Amygdala (tissue), 56 donors: ENCODE results near the gene SPATA12.

ENCODE experiments used
- DNase-seq, 56 donors: peaks; one replicate each; lab custom pipeline; 2025; lab: John Stamatoyannopoulos, UW

The SPATA12 gene

DNA sequence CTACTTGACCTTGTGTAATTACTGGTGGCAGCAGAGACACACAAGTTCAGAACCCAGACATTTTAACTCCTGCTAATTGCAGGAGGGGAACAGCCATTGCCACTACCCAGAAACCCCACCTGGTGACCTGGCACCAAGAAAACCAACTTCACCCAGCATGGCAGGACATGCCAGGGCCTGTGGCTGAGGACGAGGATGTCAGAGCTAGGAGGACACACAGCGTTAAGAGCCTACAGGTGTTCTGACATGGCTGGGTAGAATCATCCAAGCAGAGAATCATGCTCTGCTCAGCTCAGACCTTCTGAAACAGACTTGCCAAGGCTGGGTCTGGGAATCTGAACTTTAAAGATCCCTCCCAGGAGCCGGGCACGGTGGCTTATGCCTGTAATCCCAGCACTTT lies 11.7 kb upstream of the SPATA12 start:
- DNase-seq, result no peak

DNA sequence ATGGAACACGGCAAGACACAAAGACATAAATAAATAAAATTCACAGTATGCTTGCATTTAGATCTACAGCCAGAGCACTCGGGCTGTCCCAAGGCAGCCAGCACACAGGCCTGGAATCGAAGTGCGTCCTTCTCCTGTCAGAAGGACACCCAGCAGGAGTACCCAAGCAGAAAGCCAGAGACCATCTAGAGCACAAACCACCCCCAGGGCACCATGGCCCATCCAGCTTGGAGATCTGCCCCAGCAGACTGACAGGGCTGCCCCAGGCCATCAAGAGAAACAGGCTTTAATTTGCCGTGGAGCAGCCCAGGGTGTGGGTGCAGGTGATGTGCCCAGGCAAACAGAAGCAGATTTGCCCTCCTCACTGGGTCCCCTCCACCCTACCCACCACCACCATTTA lies 7.8 kb upstream of the SPATA12 start:
- no peak for DNase-seq

DNA sequence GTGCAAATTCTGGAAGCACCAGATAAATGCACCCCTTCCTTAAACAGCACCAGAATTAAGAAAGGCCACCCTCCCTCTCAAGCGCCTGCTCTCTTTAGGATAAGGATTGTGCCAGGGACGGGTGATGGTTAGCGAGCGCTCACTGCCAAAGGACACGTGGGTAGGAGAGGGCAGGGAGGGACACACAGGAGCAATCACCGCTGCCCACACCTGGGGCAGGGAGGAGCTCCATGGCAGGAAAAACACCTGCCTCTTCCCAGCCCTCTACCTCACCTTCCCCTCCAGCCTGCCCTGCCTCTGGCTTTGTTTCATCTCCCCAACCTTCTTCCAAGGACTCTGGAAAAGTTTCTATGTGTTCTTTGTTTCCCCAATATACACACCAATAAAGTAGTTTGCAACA lies 7.3 kb upstream of the SPATA12 start:
- no peak for DNase-seq

DNA sequence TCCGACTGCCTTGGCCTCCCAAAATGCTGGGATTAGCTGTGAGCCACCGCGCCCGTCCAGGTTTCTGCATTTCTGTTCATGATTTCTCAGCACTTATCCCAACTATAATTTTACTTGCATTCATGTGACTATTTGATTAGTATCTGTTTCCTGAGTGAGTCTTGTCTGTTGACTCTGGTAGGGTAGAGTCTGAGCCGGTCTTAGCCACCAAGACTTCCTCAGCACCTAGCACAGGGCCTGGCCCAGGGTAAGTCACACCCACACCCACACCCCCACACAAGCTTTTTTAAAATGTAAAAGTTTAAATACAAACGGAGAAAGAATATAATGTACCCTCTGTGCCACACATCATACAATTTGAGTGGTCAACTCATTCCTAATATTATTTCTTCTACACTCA lies 3.1 kb upstream of the SPATA12 start:
- no peak for DNase-seq

DNA sequence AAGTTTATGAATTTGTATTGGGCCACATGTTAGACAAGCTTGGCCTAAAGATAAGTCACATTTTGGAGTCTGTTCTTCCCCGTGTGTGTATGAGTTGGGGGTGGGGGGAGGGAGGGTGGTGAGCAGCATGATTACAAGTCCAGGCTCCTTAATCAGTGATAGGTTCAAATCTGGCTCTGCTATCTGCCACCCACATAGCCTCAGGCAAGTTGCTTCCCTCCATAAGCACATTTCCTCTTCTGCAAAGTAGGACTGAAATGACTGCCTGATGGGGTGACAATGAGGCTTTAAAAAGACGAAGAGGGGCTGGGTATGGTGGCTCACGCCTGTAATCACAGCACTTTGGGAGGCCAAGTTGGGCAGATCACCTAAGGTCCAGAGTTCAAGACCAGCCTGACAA lies 1.1 kb upstream of the SPATA12 start:
- no peak for DNase-seq

DNA sequence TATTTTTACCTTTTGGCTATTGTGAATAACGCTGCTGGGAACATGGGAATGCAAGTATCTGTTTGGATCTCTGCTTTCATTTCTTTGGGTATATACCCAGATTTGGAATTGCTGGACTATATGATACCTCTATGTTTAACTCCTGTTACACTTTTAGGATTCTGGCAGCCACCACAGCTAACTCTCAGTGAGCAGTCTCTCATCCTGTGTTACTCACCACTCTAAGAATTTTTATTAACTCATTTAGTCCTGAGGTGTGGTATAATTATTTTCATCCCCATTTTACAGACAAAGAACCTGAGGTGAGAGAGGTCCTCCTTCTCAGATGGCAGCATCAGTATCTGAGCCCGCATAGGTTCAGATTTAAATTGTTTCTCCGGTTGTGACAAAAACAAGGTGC lies 1.1 kb downstream of the SPATA12 start:
- DNase-seq, result no peak

DNA sequence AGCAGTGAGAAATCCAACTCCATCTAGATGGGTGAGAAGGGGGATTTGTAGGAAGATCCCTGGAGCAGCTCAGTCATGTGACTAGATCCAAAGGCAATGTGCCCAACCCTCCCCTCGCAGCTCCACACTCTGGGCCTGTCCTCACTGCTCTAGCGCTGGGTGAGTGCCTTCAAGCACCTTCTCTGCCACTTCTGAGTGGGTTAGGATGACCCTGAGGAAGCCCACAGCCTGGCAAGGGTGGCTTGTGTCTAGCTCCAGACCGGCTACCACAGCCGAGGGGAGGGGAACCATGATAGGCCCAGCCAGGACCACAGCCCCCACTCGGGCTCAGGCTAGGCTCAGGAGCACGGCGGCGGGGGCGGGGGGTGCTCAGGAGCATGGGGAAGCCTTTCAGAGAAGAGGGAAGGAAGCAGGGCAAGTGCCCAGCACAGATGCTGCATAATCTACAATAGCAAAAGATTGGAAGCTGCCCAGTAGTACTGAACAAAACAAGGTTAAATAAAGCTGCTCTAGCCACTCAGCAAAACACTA lies 1.7 kb downstream of the SPATA12 start:
- peak in 16 of 56 donors; percentile 7 to 71 (median 13) for DNase-seq

DNA sequence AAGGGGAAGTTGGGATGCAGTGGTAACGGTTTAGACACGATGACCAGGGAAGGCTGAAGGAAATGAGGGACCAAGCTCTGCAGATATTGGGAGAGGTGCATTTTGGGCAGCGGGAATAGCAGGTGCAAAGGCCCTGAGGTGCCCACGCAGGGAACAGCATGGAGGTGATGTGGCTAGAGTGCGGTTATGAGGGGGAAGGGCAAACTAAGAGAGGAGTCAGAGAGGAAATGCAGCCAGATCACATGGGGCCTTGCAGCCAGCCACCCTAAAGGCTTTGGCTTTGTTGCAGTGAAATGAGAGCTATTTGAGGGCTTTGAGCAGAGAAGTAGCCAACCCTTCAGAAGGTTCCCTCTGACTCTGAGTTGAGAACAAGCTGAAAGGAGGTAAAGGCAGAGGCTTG lies 2.6 kb downstream of the SPATA12 start:
- no peak for DNase-seq

DNA sequence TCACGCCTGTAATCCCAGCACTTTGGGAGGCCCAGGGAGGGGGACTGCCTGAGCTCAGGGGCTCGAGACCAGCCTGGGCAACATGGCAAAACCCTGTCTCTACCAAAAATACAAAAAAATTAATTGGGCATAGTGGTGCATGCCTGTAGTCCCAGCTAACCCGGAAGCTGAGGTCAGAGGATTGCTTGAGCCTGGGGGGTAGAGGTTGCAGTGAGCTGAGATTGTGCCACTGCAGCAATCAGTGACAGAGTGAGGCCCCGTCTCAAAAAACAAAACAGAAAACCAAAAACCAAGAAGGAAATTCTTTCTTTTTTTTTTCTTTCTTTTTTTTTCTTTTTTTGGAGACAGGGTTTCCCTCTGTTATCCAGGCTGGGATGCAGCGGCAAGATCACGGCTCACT lies 3.5 kb downstream of the SPATA12 start:
- no peak for DNase-seq

DNA sequence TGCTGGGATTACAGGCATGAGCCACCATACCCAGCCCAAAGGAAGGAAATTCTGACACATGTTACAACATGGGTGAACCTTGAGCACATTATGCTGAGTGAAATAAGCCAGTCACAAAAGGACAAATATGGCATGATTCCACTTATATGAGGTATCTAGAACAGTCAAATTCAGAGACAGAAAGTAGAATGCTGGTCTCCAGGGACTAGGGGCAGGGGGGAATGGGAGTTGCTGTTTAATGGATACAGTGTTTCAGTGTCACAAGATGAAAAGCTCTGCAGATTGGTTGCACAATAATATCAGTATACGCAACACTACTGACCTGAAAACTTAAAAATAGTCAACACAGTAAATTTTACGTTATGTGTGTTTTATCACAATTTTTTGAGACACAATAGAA lies 4.1 kb downstream of the SPATA12 start:
- DNase-seq, result no peak

DNA sequence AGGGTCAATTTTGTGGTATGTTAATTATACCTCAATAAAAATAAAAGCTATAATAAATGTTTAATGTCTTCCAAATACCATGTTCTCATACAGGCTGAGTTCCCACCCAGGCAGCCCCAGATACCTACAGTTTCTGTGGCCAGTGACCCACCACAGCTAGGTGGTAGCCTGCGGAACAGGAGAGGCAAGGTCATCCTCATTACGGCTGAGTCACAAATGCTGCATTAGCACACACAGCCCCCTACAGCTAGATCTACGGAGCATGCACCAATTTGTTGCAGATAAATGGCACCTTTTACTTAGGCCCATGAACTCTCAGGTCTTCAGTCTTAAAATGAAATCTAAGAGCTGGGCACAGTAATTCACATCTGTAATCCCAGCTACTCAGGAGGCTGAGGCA lies 5.1 kb downstream of the SPATA12 start:
- no peak for DNase-seq

DNA sequence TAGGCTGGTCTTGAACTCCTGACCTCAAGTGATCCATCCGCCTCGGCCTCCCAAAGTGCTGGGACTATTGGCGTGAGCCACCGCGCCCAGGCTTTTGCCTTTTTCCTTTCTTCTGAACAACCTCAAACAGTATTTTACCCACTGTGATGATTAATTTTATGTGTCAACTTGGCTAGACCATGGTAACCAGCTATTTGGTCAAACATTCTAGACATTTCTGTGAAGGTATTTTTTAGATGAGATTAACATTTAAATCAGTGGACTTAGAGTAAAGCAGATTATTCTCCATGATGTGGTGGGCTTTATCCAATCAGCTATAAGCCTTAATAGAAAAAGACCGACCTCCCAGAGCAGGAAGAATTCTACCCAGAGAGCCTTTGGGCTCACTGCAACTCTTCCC lies 6.0 kb downstream of the SPATA12 start:
- DNase-seq, result no peak

DNA sequence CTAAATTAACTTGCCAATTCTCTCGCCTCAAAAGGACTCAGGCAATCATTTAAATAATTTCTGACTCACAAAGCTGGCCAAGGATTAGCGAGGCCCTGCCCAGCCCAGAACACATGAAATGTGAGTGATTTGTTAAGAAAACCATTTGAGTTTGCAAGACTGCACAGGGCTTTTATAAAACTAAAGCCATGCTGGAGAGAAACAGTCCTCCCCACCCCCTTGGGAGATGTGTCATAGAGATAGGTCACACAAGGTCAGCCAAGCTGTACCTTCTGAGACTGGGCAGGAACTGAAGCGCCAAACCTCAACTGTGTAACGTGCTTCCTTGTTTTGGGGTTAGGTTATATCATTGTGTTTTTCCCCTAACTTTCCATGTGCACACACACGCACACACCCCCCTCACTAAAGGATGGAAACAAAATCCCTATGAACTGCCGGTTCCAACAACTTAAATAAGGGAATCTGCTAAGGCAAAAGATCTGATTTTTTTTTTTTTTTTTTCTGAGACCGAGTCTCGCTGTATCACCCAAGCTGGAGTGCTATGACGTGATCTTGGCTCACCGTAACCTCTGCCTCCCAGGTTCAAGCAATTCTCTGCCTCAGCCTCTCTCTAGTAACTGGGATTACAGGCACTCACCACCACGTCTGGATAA lies 8.1 kb downstream of the SPATA12 start:
- DNase-seq, result peak in 3 of 56 donors; percentile 5 to 34 (median 11)

DNA sequence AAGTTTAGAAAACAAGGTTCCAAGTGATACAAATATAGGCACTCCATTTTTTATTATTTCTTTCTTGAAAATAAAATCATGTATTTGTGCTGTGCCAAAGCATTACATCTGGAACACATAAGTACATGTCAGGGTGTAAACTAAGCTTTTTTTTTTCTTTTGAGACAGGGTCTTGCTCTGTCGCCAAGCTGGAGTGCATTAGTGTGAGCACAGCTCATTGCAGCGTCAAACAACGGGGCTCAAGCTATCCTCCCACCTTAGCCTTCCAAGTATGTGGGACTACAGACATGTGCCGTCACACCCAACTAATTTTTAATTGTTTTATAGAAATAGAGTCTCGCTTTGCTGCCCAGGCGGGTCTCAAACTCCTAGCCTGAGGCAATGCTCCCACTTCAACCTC lies 9.0 kb downstream of the SPATA12 start:
- no peak for DNase-seq

DNA sequence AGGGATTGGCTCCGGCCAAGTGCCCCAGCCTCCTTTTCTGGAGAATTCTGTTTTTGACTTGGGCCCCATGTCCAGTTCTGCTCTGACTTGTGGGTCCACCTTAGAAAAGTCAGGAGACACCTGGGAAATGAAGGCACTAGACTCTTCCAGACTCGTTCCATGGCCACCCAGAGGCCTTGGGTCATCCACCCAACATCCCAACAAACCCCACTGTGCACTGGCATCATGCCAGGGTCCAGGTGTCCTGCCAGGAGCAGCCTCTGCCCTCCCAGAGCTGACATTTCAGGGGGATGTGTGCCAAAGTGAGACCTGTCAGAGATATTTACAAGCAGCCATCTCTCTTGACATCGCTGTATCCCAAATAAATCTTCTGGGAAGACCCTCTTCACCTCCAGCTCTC lies 13.2 kb downstream of the SPATA12 start:
- DNase-seq, result no peak

DNA sequence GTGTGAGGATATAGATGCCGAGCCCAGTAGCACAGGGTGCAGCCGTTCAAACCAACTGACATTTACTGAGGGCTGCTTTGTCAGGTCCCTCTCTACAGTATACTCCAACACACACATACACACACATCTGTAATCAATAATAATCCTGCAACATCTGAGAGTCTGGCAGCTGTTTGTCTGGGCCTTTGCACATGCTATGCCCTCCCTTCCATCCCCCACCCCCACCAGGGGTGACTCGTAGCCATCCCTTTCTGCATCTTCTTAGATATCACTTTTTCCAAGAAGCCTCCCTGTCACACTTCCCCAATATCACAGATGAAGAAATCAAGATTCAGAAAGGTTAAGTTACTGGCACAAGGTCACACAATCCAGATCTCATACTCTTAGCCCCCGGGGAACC lies 13.7 kb downstream of the SPATA12 start:
- no peak for DNase-seq

DNA sequence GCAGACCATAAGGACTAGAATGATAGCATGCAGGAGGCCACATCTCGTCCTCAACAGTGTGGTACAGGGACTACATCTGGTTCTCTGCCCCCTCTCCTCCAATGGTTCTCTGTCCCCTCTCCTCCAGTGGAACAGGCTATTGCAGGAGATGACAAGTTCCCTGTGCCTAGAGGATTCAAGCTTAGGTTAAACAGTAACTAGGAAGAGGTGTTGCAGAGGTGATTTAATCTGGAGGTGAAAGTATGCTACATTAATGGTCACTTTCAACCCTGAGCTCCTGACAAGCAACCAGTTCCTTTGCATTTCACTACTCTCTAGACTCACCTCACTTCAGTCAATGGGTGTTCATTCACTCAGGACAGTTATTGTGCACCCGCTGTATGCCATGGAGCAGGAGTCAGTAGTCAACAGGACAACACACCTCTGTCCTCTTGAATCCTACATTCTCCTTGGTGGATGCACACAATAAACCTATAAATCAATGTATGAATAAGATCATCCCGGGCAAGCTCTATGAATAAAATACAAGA lies 16.0 kb downstream of the SPATA12 start:
- DNase-seq, result no peak

DNA sequence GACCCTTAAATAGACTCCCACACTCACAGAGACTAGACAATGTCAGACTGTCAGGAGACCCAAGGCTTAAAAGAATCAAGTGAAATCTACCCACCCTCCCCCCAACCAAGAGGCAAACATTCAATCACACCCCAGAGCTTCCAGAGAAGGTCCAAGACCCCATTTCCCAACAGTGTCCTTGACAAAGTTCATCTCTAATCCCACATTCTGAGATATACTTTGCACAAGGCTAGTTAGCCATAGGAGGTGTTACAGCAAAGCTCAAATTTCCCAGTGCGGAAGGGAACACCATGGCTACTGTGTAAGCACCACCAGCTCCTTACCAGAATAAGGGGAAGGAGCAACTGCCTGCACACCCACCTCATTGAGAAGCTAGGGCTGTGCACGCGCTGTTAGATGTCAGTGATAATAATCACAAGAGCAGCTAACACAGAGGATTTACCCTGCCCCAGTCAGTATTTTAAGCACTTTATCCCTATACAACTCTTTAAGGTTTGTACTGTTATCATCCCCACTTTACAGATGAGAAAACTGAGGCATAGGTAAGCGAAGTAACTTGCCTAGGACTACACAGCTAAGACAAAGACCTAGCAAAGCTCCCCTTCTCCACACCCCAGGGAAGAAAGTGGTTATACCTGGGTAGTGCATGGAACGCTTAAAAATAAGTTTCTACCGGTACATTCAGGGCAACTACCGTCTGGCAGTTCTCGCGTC lies 17.3 kb downstream of the SPATA12 start:
- no peak for DNase-seq

DNA sequence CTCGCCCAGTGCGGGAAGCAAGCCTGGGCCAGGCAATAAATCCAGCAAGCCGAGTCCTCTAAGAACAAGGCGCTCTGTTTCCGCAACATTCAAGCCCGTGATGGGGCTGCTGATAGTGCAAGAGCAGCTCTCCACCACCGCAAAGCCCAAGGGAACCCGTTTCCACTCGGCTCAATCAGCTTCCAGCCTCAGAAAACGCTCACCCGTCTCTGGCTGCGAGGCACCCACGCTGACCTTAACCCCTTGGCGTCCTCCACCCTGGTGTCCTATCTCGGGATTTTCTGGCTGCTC lies 17.8 kb downstream of the SPATA12 start:
- peak in 24 of 56 donors; percentile 4 to 53 (median 16) for DNase-seq

DNA sequence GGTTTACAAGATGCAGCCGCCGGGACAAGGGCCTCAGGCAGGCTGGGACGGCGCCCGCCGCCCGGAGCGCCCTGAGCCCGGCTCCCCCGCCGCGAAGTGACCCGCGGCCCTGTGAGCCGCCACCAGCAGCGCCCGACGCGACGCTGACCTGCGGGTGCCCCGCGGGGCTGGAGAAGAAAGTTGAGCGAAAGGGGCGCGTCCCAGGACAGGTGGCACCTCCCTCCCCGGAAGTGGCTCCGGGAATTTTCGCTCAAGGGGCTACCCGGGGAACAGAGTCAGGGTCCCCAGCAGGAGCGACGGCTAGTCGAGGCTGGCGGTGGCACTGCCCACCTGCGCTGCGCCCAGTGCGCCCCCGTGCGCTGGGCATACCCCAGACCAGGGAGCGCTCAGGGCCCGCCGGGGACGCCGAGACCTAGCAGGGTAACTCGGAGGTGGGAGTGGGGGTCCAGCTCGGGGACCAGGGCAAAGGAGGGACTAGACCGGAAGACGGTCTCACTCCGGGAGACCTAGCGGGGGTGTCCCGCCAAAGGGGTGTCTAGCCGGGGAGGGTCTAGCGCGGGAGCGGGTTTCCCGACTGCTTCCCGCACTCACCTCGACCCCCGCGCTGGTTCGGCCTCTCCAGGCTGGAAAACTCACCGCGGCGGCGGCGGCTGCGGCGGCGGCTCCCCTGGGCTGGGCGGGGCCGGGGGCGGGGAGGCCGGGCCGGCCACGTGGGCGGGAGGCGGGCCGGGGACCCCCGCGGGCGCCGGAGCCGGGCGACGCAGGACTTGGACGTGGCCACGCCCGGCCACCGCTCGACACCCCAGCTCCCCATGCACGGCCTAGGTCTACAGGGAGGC lies 18.4 kb downstream of the SPATA12 start:
- peak in 14 of 56 donors; percentile 7 to 58 (median 31) for DNase-seq

DNA sequence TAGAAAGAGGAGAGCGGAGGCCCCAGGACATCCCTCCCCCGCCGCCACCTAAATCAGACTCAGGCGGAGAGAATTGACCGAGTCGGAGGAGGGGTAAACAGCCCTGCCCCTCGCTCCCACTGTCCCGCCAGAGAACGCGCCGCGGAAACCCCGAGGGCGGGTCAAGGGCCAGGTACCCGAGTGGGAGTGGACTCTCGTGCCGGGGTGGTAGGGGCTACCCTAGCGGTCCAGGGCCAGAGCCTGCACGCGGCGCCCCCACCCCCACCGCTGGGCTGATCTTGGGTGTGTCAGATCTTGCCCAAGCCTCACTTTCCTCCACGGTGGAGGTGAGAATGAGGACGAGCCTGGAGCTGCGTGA lies 19.0 kb downstream of the SPATA12 start:
- peak in 3 of 56 donors; percentile 42 to 51 (median 50) for DNase-seq
